H1 (cell line): ENCODE data around the gene MBNL2. TPM values are rescaled to one million over a fixed set of nuclear protein-coding genes. Genes with fewer than 3 reads are reported as not detected.

Experiments used
- BACH1 ChIP-seq: IDR thresholded peaks from 2 replicates; pipeline ENCODE4 v1.6.1; 2012; ENCODE audit warnings: low read length, improper control_type of control experiment
- CBX5 ChIP-seq: fragments of 300-800, 300-1000 bp; sonication (generic); IDR thresholded peaks from 2 replicates; pipeline ENCODE4 v1.7.1; 2016; ENCODE audit warnings: antibody characterized with exemption, low read length, low read depth
- GTF2F1 ChIP-seq: IDR thresholded peaks from 2 replicates; pipeline ENCODE4 v1.6.1; 2012; ENCODE audit warnings: low read depth, low read length, improper control_type of control experiment, borderline replicate concordance
- JUND ChIP-seq: IDR thresholded peaks from 2 replicates; pipeline ENCODE4 v1.6.1; 2011; ENCODE audit warnings: mild to moderate bottlenecking, improper control_type of control experiment, low read length
- NRF1 ChIP-seq: IDR thresholded peaks from 2 replicates; pipeline ENCODE4 v1.6.1; 2011; ENCODE audit warnings: mild to moderate bottlenecking, low read depth, low read length, improper control_type of control experiment
- POLR2A ChIP-seq, 2 experiments: IDR thresholded peaks; 1 replicate in 1 of 2; 2 replicates in 1 of 2; pipeline ENCODE4 v1.6.1; 2011; ENCODE audit warnings: low read depth in 2 of 2, low read length in 2 of 2, mild to moderate bottlenecking in 2 of 2; ENCODE audit errors: control extremely low read depth in 1 of 2
- POLR2AphosphoS5 ChIP-seq: IDR thresholded peaks from 2 replicates; pipeline ENCODE4 v1.6.1; 2011; ENCODE audit warnings: low read depth, low read length
- SIX5 ChIP-seq: IDR thresholded peaks from 2 replicates; pipeline ENCODE4 v1.6.1; 2011; ENCODE audit warnings: mild to moderate bottlenecking, low read depth, low read length
- polyA plus RNA-seq, 7 experiments: library from polyadenylated mRNA; depleted of rRNA in 3 of 7; stranded (reverse) in 5 of 7; unstranded in 2 of 7; fragments of >200 nt in 5 of 7; fragments of 200-250 nt in 2 of 7; gene quantifications; 1 replicate in 5 of 7; 2 replicates in 1 of 7; 4 replicates in 1 of 7; pipeline versions ENCODE4 v1.2.1 to v1.2.3, GENCODE V29; 2011 to 2013; ENCODE audit warnings: missing spikeins in 2 of 7, mixed read lengths in 2 of 7
- total RNA-seq: library from RNA; stranded (reverse); fragmentation: NEBNext Ultra II Directional; extraction: Animal tissue kit (Norgen Biotek cat#: 25700); gene quantifications from 2 replicates; pipeline ENCODE4 v1.2.1, GENCODE V29; 2021
- TF ChIP-seq, protein P1 (sequence below): fragments of 300-600 bp; sonication (generic); IDR thresholded peaks from 2 replicates; pipeline ENCODE4 v1.7.1; 2012; ENCODE audit warnings: low read length, moderate library complexity, mild to moderate bottlenecking, inconsistent platforms; ENCODE audit not compliant: insufficient replicate concordance
- TF ChIP-seq, protein P2 (sequence below): IDR thresholded peaks from 2 replicates; pipeline ENCODE4 v1.6.1; 2012; ENCODE audit warnings: low read length, inconsistent platforms

The MBNL2 gene
- total and polyA plus RNA-seq, 2 of the 8 experiments (the other 6 are each of a cell fraction or from before 2014, with no cell fraction given), result 1.0 to 2.6 TPM

DNA sequence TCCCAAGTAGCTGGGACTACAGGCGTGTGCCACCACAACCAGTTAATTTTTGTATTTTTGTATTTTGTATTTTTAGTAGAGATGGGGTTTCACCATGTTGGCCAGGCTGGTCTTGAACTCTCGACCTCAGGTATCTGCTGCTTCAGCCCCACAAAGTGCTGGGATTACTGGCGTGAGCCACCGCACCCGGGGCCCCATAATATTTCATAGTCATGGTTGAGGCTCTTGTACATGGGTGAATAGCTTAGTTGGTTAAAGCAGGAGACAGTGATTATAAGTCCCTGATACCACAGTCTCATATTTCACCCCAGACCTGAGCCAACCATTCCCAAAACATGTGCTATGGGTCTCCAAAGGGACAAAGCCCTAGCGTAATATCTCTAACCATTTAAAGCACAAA lies 26.1 kb downstream of the MBNL2 start (continued):
- TF ChIP-seq, protein P1, sequence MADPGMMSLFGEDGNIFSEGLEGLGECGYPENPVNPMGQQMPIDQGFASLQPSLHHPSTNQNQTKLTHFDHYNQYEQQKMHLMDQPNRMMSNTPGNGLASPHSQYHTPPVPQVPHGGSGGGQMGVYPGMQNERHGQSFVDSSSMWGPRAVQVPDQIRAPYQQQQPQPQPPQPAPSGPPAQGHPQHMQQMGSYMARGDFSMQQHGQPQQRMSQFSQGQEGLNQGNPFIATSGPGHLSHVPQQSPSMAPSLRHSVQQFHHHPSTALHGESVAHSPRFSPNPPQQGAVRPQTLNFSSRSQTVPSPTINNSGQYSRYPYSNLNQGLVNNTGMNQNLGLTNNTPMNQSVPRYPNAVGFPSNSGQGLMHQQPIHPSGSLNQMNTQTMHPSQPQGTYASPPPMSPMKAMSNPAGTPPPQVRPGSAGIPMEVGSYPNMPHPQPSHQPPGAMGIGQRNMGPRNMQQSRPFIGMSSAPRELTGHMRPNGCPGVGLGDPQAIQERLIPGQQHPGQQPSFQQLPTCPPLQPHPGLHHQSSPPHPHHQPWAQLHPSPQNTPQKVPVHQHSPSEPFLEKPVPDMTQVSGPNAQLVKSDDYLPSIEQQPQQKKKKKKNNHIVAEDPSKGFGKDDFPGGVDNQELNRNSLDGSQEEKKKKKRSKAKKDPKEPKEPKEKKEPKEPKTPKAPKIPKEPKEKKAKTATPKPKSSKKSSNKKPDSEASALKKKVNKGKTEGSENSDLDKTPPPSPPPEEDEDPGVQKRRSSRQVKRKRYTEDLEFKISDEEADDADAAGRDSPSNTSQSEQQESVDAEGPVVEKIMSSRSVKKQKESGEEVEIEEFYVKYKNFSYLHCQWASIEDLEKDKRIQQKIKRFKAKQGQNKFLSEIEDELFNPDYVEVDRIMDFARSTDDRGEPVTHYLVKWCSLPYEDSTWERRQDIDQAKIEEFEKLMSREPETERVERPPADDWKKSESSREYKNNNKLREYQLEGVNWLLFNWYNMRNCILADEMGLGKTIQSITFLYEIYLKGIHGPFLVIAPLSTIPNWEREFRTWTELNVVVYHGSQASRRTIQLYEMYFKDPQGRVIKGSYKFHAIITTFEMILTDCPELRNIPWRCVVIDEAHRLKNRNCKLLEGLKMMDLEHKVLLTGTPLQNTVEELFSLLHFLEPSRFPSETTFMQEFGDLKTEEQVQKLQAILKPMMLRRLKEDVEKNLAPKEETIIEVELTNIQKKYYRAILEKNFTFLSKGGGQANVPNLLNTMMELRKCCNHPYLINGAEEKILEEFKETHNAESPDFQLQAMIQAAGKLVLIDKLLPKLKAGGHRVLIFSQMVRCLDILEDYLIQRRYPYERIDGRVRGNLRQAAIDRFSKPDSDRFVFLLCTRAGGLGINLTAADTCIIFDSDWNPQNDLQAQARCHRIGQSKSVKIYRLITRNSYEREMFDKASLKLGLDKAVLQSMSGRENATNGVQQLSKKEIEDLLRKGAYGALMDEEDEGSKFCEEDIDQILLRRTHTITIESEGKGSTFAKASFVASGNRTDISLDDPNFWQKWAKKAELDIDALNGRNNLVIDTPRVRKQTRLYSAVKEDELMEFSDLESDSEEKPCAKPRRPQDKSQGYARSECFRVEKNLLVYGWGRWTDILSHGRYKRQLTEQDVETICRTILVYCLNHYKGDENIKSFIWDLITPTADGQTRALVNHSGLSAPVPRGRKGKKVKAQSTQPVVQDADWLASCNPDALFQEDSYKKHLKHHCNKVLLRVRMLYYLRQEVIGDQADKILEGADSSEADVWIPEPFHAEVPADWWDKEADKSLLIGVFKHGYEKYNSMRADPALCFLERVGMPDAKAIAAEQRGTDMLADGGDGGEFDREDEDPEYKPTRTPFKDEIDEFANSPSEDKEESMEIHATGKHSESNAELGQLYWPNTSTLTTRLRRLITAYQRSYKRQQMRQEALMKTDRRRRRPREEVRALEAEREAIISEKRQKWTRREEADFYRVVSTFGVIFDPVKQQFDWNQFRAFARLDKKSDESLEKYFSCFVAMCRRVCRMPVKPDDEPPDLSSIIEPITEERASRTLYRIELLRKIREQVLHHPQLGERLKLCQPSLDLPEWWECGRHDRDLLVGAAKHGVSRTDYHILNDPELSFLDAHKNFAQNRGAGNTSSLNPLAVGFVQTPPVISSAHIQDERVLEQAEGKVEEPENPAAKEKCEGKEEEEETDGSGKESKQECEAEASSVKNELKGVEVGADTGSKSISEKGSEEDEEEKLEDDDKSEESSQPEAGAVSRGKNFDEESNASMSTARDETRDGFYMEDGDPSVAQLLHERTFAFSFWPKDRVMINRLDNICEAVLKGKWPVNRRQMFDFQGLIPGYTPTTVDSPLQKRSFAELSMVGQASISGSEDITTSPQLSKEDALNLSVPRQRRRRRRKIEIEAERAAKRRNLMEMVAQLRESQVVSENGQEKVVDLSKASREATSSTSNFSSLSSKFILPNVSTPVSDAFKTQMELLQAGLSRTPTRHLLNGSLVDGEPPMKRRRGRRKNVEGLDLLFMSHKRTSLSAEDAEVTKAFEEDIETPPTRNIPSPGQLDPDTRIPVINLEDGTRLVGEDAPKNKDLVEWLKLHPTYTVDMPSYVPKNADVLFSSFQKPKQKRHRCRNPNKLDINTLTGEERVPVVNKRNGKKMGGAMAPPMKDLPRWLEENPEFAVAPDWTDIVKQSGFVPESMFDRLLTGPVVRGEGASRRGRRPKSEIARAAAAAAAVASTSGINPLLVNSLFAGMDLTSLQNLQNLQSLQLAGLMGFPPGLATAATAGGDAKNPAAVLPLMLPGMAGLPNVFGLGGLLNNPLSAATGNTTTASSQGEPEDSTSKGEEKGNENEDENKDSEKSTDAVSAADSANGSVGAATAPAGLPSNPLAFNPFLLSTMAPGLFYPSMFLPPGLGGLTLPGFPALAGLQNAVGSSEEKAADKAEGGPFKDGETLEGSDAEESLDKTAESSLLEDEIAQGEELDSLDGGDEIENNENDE, result no peak
- TF ChIP-seq SIX5 (no peak), POLR2A (IDR thresholded peaks at IDR 0.05; ENCODE audit: control extremely low read depth in 1 of 2, low read depth in 2 of 2, low read length in 2 of 2) (no peak), BACH1 (no peak), JUND (no peak), NRF1 (no peak), GTF2F1 (no peak), POLR2AphosphoS5 (no peak), CBX5 (no peak)
- TF ChIP-seq, protein P2, sequence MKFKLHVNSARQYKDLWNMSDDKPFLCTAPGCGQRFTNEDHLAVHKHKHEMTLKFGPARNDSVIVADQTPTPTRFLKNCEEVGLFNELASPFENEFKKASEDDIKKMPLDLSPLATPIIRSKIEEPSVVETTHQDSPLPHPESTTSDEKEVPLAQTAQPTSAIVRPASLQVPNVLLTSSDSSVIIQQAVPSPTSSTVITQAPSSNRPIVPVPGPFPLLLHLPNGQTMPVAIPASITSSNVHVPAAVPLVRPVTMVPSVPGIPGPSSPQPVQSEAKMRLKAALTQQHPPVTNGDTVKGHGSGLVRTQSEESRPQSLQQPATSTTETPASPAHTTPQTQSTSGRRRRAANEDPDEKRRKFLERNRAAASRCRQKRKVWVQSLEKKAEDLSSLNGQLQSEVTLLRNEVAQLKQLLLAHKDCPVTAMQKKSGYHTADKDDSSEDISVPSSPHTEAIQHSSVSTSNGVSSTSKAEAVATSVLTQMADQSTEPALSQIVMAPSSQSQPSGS, result no peak
